ENCODE results near the gene LRRC41.
"Not testable (repeated sequence)": the region's sequence is repeated elsewhere in the genome, so short reads cannot be mapped to it uniquely, and the experiment has no call there.

LRRC41 gene

DNA sequence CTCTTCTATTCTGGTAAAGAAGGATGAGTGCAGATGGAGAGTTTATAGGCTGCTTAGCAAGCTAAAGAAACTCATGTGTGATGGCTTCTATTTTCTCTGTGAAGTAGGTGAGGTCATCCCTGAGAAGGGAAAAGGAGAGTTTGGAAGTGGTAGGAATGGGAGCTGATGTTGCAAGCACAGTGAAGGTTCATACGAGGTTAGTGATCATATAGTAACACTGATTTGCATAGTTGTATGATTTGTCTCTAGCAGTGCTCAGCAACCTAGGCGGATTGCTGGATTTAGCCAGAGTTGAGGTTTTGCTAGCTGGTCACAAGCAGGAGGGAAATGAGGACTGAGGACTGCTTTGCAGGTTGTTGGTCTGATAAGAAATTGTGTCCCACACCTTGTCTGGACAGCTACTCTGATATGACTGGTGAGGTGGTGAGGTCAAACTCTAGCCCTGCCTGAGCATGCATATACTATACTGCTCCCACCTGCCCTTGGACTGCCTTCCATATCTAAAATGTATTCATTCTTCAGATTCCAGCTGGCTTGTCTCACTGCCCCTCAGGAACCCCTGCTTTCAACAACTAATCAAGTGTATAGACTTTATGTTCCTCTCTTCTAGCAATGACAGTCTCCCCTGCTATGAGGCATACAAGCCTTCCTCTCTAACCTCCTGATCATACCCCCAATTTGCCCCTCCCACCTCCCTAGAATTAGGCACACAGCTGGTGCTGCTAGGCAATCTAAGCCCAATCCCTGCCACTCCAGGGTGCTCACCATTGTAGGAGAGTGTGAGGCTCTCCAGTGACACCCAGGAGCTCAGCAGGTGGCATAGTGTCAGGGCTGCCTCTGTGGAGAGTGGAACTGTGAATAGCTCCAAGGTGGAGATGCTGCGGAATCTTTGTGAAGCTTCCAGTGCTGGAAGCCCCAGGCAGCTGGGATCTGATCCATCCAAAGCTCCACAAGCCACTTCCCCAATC, 18.5 kb downstream of the LRRC41 start:
- peak; percentile 46 for DNase-seq

DNA sequence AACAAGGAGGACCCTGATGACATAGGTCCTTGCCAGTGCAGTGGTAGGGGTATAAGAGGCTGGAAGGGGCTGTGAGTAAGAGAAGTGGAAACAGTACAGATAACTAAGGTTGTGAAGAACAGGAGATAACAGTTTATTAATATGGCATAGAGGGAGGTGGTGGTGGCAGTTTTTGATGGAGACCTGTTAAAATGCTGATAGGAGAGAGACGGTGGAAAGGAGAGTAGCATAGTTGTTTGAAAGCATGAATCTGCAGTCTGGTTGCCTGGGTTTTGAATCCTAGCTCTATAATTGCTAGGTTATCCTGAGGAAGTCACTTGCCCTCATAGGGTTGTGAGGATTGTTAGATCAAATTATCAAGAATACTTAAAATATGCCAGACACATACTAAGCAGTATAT, 19.4 kb downstream of the LRRC41 start:
- DNase-seq = no peak

DNA sequence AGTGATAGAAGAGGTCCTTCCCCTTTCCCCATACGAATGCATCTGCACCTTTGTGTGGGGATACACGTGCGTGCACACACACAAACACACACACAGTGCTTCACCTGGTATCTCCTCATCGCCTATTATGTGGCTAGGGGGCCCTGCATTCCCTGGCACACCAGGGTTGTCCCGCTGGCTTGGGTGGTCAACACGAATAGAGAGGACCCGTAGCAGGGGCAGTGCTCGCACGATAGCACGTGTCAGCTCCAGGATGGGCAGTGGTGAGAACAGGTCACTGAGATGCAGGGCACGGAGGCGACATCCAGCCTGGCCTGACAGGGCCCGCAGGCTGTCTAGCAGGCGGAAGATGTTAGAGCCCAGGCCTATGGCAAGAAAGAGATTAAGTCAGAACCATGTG, 22.4 kb downstream of the LRRC41 start:
- no peak for DNase-seq

DNA sequence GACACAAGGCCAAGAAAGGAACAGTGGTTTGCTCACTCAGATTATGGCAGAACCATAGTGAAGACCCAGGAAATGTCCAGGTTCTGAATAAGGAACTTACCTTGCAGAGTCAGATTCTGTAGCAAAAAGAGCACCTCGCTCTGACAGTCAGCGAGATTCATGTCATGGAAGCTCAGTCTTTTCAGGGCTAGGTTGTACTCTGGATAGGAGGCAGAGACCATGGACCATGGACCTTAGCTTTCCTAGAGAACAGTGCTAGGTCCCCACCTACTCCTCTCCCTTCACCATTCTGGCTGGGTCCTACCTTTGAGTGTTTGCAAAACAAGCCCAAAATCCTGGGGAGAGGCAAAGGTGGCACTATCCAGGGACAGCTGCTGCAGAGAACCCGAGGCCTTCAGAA, 23.3 kb downstream of the LRRC41 start:
- DNase-seq = no peak

DNA sequence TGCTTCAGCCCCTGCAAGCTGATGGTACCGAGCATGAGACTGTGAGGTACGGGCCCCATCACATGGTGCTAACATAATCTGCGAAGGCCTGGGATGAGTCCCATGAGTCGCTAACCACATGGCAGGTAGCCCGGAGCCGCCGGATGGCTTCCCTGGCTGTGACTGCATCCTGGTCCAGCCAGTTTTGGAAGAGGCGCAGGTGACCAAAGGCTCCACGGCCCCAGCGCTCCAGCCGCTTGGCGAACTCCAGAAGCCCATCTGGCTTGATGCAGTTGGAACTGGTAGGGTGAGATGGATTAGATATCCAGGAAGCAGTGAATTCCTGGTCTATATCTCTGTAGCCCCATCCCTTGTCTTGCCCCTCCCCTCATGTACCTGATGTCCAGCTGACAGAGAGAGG, 24.6 kb downstream of the LRRC41 start:
- peak; percentile 22 for DNase-seq

DNA sequence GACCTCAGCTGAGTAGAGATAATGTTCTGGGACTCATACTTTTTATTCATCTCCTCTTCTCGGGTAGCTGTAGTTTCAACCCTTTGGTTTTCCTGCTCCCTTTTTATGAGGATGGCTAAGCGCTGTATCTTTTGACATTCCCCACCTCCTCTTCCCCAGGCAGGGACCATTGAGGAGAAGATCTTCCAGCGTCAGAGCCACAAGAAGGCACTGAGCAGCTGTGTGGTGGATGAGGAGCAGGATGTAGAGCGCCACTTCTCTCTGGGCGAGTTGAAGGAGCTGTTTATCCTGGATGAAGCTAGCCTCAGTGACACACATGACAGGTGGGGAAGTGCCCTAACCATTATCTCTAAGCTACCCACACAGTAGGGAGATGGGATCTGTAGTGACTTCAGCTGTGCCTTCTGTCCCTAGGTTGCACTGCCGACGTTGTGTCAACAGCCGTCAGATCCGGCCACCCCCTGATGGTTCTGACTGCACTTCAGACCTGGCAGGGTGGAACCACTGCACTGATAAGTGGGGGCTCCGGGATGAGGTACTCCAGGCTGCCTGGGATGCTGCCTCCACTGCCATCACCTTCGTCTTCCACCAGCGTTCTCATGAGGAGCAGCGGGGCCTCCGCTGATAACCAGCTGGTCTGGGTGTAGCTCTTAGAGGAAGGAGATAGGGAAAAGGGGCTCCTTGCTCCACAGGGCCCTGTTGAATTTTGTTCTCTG, 25.6 kb downstream of the LRRC41 start:
- no peak for DNase-seq

DNA sequence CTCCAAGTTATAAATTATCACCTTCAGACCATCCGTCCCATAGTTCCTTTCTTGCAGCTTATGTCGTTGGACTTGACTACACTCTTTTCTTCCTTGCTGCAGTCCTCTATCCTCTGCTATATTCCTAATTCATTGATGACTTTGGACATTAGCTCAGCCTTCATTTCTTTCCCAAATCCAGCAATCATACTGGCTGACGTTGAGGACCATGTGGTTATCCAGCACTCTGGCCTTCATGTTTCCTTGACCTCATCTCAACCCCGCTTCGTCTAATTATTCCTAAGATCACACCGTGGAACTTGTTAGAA, 28.4 kb downstream of the LRRC41 start:
- DNase-seq = no peak

DNA sequence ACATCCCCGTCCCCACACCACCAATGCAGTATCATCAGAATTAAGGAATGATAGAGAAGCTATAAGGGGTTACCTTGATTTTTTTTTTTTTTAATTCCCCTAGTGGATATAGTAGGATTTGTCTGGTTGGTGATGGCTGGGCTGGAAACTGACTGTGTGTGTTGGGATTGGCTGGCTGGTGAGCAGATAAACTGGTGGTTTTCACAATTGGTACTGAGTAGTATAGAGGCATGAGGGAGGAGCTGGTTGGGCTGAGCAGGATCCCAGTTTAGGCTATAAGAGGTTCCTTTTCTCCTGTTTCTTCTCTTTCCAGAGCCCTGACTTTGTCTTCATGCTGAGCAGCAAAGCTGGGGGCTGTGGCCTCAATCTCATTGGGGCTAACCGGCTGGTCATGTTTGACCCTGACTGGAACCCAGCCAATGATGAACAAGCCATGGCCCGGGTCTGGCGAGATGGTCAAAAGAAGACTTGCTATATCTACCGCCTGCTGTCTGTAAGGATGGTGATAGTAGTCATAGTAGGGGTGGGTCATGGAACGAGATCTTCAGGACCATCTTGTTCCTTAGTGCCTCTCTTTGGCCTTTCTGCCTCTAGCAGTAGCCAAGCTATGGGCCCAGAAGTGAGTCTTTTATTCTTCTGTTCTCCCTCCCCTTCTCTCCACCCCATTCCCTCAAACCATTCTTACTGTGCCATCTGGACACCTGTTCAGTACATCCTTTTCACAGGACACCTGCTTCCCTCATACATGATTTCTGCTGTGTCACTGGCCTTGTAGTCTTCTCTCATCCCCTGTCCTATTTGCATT, 29.0 kb downstream of the LRRC41 start:
- no peak for DNase-seq

DNA sequence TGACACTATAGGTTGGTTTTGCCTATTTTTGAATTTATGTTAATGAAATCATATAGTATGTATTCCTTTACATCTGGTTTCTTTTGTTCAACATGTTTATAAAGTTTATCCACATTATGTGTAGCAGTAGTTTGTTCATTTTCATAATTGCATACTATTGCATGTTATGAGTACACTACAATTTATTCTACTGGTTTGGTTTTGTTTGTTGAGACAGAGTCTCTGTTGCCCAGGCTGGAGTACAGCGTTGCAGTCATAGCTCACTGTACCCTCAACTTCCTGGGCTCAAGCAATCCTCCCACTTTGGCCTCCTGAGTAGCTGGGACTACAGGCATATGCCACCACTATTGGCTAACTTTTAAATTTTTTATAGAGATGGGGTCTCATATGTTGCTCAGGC, 34.8 kb downstream of the LRRC41 start:
- no peak for DNase-seq

DNA sequence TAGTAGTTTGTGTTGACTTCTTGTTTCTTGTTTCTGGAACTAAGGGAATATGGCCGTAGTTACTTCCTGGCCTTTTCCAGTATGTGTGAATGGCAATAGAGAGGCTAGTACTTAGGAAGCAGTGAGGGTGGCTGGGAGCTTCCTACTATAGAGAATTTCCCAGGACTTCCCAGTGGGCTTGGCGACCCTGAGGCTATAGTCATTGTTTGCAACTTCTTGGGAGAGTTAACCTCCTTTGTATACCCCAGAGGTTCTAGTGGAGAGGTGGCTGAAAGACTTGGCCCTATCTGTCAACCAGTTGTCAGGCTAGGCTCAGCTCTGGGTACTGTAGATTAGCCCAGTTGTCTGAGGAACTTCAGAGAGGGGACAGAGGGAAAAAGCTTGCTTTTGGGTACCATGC, 40.3 kb downstream of the LRRC41 start:
- no peak for DNase-seq

DNA sequence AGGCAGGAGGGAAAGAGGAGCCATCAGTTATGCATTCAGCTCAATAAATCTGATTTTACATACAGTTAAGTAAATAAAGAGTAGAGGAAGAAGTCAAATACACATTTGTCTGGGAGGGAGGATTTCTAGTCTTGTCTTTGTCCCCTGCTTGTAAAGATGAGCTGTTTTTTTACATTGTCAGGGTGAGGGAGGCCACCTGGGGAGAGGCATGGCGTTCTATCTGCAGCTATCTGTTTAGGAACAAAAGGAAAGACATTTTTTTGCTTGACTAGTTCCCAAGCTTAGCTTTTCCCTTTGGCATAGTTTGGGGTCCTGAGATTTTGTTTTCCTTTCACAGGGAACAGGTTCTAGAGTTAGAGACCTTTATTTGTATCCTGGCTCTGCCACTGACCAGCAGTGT, 40.9 kb downstream of the LRRC41 start:
- DNase-seq = no peak

DNA sequence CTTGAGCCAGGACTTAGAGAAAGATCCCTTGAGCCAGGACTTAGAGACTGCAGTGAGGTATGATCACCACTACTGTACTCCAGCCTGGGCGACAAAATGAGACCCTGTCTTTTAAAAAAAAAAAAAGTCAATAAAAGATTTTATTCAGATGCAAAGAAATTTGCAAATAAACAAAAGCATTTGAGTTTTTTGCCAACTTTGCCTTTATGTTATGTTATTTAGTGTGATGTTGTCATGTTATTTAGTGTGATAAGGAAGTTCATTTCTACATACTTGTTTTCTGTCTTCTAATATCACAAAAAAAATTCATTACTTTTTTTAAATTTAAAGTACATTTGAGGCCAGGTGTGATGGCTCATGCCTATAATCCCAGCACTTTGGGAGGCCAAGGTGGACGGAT, 46.9 kb downstream of the LRRC41 start:
- no peak for DNase-seq

DNA sequence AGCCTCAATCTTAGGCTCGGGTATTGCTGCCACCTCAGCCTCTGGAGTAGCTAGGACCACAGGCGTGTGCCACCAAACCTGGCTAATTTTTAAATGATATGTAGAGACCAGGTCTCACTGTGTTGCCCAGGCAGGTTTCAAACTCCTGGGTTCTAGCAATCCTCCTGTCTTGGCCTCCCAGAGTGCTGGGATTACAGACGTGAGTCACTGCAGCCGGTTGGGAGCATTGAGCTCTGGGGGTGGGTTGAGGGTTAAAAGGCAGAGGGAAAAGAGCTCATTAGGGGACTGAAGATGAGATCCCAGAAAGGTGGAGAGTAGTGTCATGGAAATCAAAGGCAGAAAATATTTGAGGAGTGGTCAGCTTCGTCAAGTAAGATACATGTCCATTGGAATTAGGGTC, 48.7 kb downstream of the LRRC41 start:
- DNase-seq = no peak

DNA sequence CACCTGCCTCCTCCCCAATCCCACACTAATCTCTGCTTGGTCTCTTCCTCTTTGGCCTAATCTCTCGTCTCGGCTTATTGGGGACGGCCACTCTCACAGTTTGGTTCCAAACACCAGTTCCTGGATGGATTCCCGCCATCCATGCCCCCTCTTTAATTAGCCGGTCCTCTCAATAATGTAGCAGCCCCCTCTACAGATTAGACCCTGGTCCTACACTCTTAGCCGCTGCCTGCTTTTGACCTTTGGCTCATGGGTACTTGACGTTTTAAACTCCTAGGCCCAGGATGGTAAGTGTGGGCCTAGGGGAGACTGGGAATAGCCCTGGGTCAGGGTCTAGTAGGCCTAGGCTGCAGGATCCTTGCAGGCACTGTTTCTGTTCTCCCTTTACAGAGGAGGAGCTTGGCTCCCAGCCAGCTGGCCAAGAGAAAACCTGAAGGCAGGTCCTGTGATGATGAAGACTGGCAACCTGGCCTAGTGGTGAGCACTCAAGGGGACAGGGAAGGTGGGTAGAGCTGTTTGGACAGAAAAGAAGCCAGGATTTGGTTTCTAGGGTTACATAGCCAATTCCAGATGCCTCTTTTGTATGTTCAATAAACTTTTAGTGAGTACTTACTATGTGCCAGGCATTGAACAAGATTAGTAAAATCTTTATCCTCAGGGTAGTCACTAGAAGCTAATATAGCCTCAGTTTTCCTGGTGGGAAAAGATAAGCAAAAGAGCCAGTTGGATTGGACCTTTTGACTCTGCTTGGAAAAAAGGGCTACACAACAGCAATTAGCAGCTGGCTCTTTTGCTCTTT, 55.1 kb downstream of the LRRC41 start:
- no peak for DNase-seq

DNA sequence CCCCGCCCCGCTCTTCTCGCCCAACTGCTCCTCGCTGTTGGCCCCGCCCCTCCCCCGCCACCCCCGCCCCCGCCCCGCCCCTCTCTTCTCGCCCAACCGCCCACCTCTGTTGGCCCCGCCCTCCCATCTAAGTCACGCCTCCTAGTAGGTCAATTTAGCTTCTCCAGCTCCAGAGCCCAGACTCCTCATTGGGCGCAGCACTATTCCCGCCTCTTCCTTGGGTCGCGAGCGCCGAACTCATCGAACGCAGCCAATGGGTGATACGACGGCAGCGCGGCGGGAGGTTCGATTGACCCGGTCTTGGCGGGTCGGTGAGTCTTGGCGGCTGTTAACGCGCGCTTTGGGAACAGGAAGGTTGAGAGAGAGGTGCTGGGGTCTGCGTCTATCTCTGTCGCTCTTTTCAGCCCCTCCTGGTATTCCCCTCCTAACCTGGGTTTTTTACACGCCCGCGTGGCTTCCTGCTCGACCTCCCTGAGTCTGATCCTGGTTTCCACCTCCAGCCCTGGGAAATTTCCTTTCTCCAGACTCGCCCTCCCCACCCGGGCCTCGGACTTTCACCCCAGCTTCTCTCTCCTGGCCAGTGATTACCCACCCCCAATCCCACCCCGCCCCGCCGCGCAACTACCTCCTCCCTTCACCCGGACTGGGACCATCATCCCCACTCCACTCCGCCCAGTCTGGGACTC, 55.8 kb downstream of the LRRC41 start, which contains the start of gene RAD54L:
RAD54L (plus strand) TSS at position 328 of the 686 bp plus-strand sequence. CDS start 643 bp downstream, outside the sequence.
- peak; percentile 99 for DNase-seq

DNA sequence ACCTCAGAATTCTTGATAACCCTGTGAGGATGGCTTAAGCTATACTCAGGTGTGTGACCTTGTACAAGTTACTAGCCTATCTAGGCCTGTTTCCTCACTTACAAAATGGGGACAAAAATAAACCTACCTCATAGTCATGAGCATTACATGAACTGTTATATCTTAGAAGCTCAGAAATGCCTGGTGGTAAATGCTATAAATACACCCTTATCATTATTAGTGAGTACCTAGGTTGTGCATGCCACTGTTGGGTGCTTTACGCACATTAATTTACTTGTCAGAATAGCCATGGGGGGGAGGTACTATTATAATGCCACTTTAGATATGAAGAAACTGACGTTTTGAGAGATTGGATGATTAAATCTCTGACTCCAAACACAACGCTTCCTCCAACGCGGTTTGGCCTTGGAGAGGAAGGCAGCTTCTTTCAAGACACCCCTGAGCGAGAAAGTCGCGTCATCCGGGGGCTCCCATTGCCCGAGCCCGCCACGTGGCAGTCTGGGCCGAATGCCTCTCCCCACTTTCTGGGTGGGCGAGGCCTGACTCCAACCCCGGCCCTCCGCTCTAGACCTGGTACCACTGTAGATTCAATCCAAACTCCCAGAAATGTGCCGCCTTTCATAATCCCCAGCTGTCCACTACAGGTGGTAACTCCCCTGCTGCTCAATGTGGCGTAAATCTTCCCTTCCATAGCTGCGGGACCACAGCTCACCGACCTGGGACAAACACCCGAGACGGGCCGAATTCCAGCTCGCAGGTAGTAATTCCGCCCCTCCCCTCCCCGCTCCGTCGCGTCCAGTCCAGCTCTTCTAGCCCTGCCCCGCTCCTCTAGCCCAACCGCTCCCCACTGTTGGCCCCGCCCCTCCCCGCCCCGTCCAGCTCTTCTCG, 56.6 kb downstream of the LRRC41 start:
- DNase-seq = peak; percentile 62

DNA sequence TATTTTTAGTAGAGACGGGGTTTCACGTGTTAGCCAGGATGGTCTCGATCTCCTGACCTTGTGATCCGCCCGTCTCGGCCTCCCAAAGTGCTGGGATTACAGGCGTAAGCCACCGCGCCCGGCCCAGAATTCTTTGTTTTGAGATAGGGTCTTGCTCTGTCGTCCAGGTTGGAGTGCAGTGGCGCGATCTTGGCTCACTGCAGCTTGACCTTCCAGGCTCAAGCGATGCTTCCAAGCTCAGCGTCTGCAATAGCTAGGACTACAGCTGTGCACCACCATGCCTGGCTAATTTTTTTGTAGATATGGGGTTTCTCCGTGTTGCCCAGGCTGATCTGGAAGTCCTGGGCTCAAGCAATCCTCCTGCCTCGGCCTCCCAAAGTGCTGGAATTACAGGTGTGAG, 57.3 kb downstream of the LRRC41 start:
- DNase-seq = not testable (repeated sequence)

DNA sequence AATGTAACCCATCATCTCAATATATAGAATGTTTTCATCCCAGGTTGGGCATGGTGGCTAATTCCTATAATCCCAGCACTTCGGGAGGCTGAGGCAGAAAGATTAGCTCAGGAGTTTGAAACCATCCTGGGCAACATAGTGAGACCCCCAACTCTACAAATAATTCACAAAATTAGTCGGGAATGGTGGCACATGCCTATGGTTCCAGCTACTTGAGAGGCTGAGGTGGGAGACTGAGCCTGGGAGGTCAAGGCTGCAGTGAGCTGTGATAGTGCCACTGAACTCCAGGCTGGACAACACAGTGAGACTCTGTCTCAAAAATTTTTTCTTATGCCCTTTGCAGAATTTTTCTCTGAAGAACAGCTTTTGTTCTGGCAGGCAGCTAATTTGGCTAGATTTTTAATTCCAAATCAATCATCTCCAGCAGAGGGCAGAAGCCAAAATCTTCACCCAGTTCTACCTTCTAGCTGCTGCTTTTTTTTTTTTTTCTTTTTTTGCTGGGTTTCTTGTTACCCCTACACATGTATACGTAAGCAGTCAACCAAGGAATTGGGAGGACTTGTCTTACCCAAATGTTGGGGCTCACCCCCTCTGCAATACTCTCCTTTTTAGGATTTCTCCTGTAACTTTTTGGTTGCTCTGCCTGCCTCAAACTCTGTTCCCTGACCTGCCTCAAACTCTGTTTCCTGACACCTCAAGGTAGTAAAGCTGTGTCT, 58.6 kb downstream of the LRRC41 start:
- peak; percentile 27 for DNase-seq

DNA sequence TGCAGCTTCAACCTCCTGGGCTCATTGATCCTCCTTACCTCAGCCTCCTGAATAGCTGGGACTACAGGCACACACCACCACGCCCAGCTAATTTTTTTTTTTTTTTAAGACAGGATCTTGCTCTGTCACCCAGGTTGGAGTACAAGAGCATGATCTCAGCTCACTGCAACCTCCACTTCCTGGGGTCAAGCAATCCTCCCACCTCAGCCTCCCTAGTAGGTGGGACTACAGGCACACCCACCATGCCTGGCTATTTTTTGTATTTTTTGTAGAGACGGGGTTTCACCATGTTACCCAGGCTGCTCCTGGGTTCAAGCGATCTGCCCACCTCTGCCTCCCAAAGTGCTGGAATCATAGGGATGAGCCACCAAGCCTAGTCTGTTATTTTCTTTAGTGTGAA, 59.6 kb downstream of the LRRC41 start:
- DNase-seq = not testable (repeated sequence)

DNA sequence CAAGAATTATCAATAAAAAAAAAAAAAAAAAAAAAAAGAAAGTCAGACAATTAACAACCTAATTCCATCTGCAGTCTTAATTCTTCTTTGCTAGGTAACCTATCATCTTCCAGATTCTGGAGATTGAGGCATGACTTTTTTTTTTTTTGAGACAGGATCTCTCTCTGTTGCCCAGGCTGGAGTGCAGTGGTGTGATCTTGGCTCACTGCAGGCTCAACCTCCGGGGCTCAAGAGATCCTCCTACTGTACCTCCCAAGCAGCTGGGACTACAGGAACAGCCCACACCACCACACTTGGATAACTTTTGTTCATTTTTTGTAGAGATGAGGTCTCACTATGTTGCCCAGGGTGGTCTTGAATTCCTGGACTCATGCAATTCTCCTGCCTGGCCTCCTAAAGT, 60.5 kb downstream of the LRRC41 start:
- no peak for DNase-seq
